GM18517 (cell line): Measurements from ENCODE around the gene TMX1.

Source experiments
- ATAC-seq: cut with Tn5 transposase; IDR thresholded peaks from one replicate; pipeline ENCODE4 v1.9.1; 2021; ENCODE audit warnings: mild to moderate bottlenecking, moderate library complexity; ENCODE audit not compliant: unreplicated experiment

The TMX1 gene

GRCh38 chr14:51242545-51243490 is 2.8 kb downstream of the TMX1 start:
- ATAC-seq, result no peak

GRCh38 chr14:51244591-51244990 is 4.5 kb downstream of the TMX1 start:
- no peak for ATAC-seq

- no peak for ATAC-seq
Observed at GRCh38 chr14:51246032-51246431, 6.0 kb downstream of the TMX1 start.

GRCh38 chr14:51248016-51248987 is 8.3 kb downstream of the TMX1 start:
- peak; percentile 74 for ATAC-seq

- ATAC-seq, result no peak
Observed at GRCh38 chr14:51251486-51251885, 11.4 kb downstream of the TMX1 start.

- ATAC-seq, result no peak
Observed at GRCh38 chr14:51253880-51254279, 13.8 kb downstream of the TMX1 start.

GRCh38 chr14:51258280-51258679 is 18.2 kb downstream of the TMX1 start:
- no peak for ATAC-seq

- no peak for ATAC-seq
Observed at GRCh38 chr14:51258788-51259187, 18.7 kb downstream of the TMX1 start.

- no peak for ATAC-seq
Observed at GRCh38 chr14:51260225-51260624, 20.2 kb downstream of the TMX1 start.

- ATAC-seq, result no peak
Observed at GRCh38 chr14:51261151-51261550, 21.1 kb downstream of the TMX1 start.

GRCh38 chr14:51262868-51263267 is 22.8 kb downstream of the TMX1 start:
- no peak for ATAC-seq

- ATAC-seq, result no peak
Observed at GRCh38 chr14:51269634-51270033, 29.6 kb downstream of the TMX1 start.

GRCh38 chr14:51276605-51277004 is 36.6 kb downstream of the TMX1 start:
- no peak for ATAC-seq

GRCh38 chr14:51277753-51278415 is 37.8 kb downstream of the TMX1 start:
- ATAC-seq, result no peak

- ATAC-seq, result no peak
Observed at GRCh38 chr14:51282517-51282916, 42.5 kb downstream of the TMX1 start.

- no peak for ATAC-seq
Observed at GRCh38 chr14:51283402-51284085, 43.5 kb downstream of the TMX1 start.

GRCh38 chr14:51284241-51284640 is 44.2 kb downstream of the TMX1 start:
- no peak for ATAC-seq

GRCh38 chr14:51285120-51285519 is 45.1 kb downstream of the TMX1 start:
- peak; percentile 61 for ATAC-seq

- ATAC-seq, result no peak
Observed at GRCh38 chr14:51289169-51289568, 49.1 kb downstream of the TMX1 start.

GRCh38 chr14:51290132-51290531 is 50.1 kb downstream of the TMX1 start:
- no peak for ATAC-seq
